ENCODE data around the gene SSNA1.

The SSNA1 gene

GRCh38 chr9:137148242-137148641 is 40.2 kb upstream of the SSNA1 start:
- TF ChIP-seq, protein P1, sequence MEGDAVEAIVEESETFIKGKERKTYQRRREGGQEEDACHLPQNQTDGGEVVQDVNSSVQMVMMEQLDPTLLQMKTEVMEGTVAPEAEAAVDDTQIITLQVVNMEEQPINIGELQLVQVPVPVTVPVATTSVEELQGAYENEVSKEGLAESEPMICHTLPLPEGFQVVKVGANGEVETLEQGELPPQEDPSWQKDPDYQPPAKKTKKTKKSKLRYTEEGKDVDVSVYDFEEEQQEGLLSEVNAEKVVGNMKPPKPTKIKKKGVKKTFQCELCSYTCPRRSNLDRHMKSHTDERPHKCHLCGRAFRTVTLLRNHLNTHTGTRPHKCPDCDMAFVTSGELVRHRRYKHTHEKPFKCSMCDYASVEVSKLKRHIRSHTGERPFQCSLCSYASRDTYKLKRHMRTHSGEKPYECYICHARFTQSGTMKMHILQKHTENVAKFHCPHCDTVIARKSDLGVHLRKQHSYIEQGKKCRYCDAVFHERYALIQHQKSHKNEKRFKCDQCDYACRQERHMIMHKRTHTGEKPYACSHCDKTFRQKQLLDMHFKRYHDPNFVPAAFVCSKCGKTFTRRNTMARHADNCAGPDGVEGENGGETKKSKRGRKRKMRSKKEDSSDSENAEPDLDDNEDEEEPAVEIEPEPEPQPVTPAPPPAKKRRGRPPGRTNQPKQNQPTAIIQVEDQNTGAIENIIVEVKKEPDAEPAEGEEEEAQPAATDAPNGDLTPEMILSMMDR (conservative IDR thresholded peaks at IDR 0.05; ENCODE audit: control insufficient read depth, insufficient read depth, low read depth, low read length) = no peak
- H3K4me3 ChIP-seq (ENCODE audit: control insufficient read depth, low read depth, low read length) = no peak overlapping the region
- no peak for DNase-seq (ENCODE audit: low read depth)

DNA sequence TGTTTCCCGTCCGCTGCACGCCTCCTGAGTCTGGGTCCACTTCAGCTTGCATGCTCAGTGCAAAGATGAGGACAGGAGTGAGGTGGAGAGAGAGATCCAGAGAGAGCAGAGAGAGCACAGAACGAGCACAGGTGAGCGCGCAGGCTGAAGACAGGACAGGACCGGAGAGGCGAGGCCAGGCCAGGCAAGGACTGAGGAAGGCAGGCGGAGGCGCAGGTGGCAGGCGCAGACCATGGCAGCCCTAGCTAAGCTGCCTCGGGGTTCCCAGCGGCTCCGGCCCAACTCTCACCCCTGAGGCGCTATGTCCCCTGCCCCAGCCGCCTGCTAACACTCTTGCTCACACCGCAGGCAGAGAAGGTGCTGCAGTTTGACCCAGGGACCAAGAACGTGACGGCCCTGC is 39.8 kb upstream of the SSNA1 start:
- DNase-seq (ENCODE audit: low read depth) = no peak
- no peak overlapping the region for H3K4me3 ChIP-seq (ENCODE audit: control insufficient read depth, low read depth, low read length)
- TF ChIP-seq, protein P1 (conservative IDR thresholded peaks at IDR 0.05; ENCODE audit: control insufficient read depth, insufficient read depth, low read depth, low read length) = no peak

- TF ChIP-seq, protein P1 (conservative IDR thresholded peaks at IDR 0.05; ENCODE audit: control insufficient read depth, insufficient read depth, low read depth, low read length) = no peak
- no peak for DNase-seq (ENCODE audit: low read depth)
- no peak overlapping the region for H3K4me3 ChIP-seq (ENCODE audit: control insufficient read depth, low read depth, low read length)
Measured at GRCh38 chr9:137149363-137149762, 39.1 kb upstream of the SSNA1 start.

- peak; percentile 28 for DNase-seq (ENCODE audit: low read depth)
- no peak overlapping the region for H3K4me3 ChIP-seq (ENCODE audit: control insufficient read depth, low read depth, low read length)
- TF ChIP-seq, protein P1 (conservative IDR thresholded peaks at IDR 0.05; ENCODE audit: control insufficient read depth, insufficient read depth, low read depth, low read length) = no peak
Measured at GRCh38 chr9:137149942-137150616, 38.4 kb upstream of the SSNA1 start.

- TF ChIP-seq, protein P1 (conservative IDR thresholded peaks at IDR 0.05; ENCODE audit: control insufficient read depth, insufficient read depth, low read depth, low read length) = no peak
- DNase-seq (ENCODE audit: low read depth) = peak; percentile 57
- H3K4me3 ChIP-seq (ENCODE audit: control insufficient read depth, low read depth, low read length) = no peak overlapping the region
Measured at GRCh38 chr9:137150617-137151457, 37.6 kb upstream of the SSNA1 start.

DNA sequence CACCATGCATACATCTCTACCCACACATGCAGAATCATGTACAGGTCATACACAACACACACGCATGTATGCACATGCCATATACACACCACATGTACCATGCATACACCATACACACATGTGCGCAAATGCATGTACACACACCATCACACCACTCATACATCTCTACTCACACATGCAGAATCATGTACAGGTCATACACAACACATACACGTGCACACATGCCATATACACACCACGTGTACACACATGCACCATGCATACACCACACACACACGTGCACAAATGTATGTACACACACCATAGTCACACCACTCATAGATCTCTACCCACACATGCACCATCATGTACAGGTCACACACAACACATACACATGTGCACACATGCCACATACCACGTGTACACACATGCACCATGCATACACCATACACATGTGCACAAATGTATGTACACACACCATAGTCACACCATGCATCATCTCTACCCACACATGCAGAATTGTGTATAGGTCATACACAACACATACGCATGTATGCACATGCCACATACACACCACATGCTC is 35.6 kb upstream of the SSNA1 start:
- DNase-seq (ENCODE audit: low read depth) = no peak
- TF ChIP-seq, protein P1 (conservative IDR thresholded peaks at IDR 0.05; ENCODE audit: control insufficient read depth, insufficient read depth, low read depth, low read length) = no peak
- H3K4me3 ChIP-seq (ENCODE audit: control insufficient read depth, low read depth, low read length) = no peak overlapping the region

Data from fibroblast of mammary gland (primary cell).